ENCODE data around the gene CUBN.

CUBN gene

GRCh38 chr10:17028798-17029197, 100.8 kb downstream of the CUBN start:
- Histone ChIP-seq H3K27ac (ENCODE audit: low read depth, low read length) (peak overlapping the region; percentile 100), H3K4me3 (ENCODE audit: low read depth, low read length) (peak overlapping the region; percentile 57), H2AFZ (ENCODE audit: low read length, unreplicated experiment) (no peak overlapping the region), H3K27me3 (ENCODE audit: insufficient read depth, low read length) (no peaks in the 10 kb centered on the region), H3K36me3 (ENCODE audit: insufficient read depth, low read length) (no peaks in the 10 kb centered on the region), H3K4me1 (ENCODE audit: control insufficient read depth, insufficient read depth, low read length, unreplicated experiment) (peaks cover 55% of the 10 kb centered on the region), H3K79me2 (ENCODE audit: control insufficient read depth, insufficient read depth, low read length, unreplicated experiment) (no peaks in the 10 kb centered on the region)

- H2AFZ ChIP-seq (ENCODE audit: low read length, unreplicated experiment) = no peak overlapping the region
- no peaks in the 10 kb centered on the region for H3K36me3 ChIP-seq (ENCODE audit: insufficient read depth, low read length)
- no peak overlapping the region for H3K4me3 ChIP-seq (ENCODE audit: low read depth, low read length)
- H3K79me2 ChIP-seq (ENCODE audit: control insufficient read depth, insufficient read depth, low read length, unreplicated experiment) = no peaks in the 10 kb centered on the region
- H3K27ac ChIP-seq (ENCODE audit: low read depth, low read length) = peak overlapping the region; percentile 100
- H3K27me3 ChIP-seq (ENCODE audit: insufficient read depth, low read length) = no peaks in the 10 kb centered on the region
- peaks cover 67% of the 10 kb centered on the region for H3K4me1 ChIP-seq (ENCODE audit: control insufficient read depth, insufficient read depth, low read length, unreplicated experiment)
Observed at GRCh38 chr10:17026686-17027485, 102.7 kb downstream of the CUBN start.

- H3K4me3 ChIP-seq (ENCODE audit: low read depth, low read length) = peak overlapping the region; percentile 20
- H2AFZ ChIP-seq (ENCODE audit: low read length, unreplicated experiment) = no peak overlapping the region
- H3K27me3 ChIP-seq (ENCODE audit: insufficient read depth, low read length) = no peaks in the 10 kb centered on the region
- H3K79me2 ChIP-seq (ENCODE audit: control insufficient read depth, insufficient read depth, low read length, unreplicated experiment) = no peaks in the 10 kb centered on the region
- H3K27ac ChIP-seq (ENCODE audit: low read depth, low read length) = peak overlapping the region; percentile 100
- peaks cover 67% of the 10 kb centered on the region for H3K4me1 ChIP-seq (ENCODE audit: control insufficient read depth, insufficient read depth, low read length, unreplicated experiment)
- no peaks in the 10 kb centered on the region for H3K36me3 ChIP-seq (ENCODE audit: insufficient read depth, low read length)
Observed at GRCh38 chr10:17025444-17026295, 103.9 kb downstream of the CUBN start.

GRCh38 chr10:17024461-17024860, 105.2 kb downstream of the CUBN start:
- Histone ChIP-seq H2AFZ (ENCODE audit: low read length, unreplicated experiment) (no peak overlapping the region), H3K36me3 (ENCODE audit: insufficient read depth, low read length) (no peaks in the 10 kb centered on the region), H3K79me2 (ENCODE audit: control insufficient read depth, insufficient read depth, low read length, unreplicated experiment) (no peaks in the 10 kb centered on the region), H3K4me3 (ENCODE audit: low read depth, low read length) (no peak overlapping the region), H3K27ac (ENCODE audit: low read depth, low read length) (peak overlapping the region; percentile 100), H3K27me3 (ENCODE audit: insufficient read depth, low read length) (no peaks in the 10 kb centered on the region), H3K4me1 (ENCODE audit: control insufficient read depth, insufficient read depth, low read length, unreplicated experiment) (peaks cover 56% of the 10 kb centered on the region)

GRCh38 chr10:17023386-17024298, 106.0 kb downstream of the CUBN start:
- Histone ChIP-seq H3K27me3 (ENCODE audit: insufficient read depth, low read length) (no peaks in the 10 kb centered on the region), H3K4me1 (ENCODE audit: control insufficient read depth, insufficient read depth, low read length, unreplicated experiment) (peaks cover 48% of the 10 kb centered on the region), H3K79me2 (ENCODE audit: control insufficient read depth, insufficient read depth, low read length, unreplicated experiment) (no peaks in the 10 kb centered on the region), H3K36me3 (ENCODE audit: insufficient read depth, low read length) (no peaks in the 10 kb centered on the region), H3K4me3 (ENCODE audit: low read depth, low read length) (no peak overlapping the region), H2AFZ (ENCODE audit: low read length, unreplicated experiment) (no peak overlapping the region), H3K27ac (ENCODE audit: low read depth, low read length) (peak overlapping the region; percentile 100)

- H3K27me3 ChIP-seq (ENCODE audit: insufficient read depth, low read length) = no peaks in the 10 kb centered on the region
- H2AFZ ChIP-seq (ENCODE audit: low read length, unreplicated experiment) = no peak overlapping the region
- peak overlapping the region; percentile 100 for H3K27ac ChIP-seq (ENCODE audit: low read depth, low read length)
- H3K79me2 ChIP-seq (ENCODE audit: control insufficient read depth, insufficient read depth, low read length, unreplicated experiment) = no peaks in the 10 kb centered on the region
- no peaks in the 10 kb centered on the region for H3K36me3 ChIP-seq (ENCODE audit: insufficient read depth, low read length)
- peaks cover 47% of the 10 kb centered on the region for H3K4me1 ChIP-seq (ENCODE audit: control insufficient read depth, insufficient read depth, low read length, unreplicated experiment)
- H3K4me3 ChIP-seq (ENCODE audit: low read depth, low read length) = peak overlapping the region; percentile 24; the same call in 1 of the 2 replicates
Observed at GRCh38 chr10:17022896-17023295, 106.7 kb downstream of the CUBN start.

GRCh38 chr10:17022466-17022825, 107.2 kb downstream of the CUBN start:
- Histone ChIP-seq H3K79me2 (ENCODE audit: control insufficient read depth, insufficient read depth, low read length, unreplicated experiment) (no peaks in the 10 kb centered on the region), H3K27ac (ENCODE audit: low read depth, low read length) (peak overlapping the region; percentile 100), H2AFZ (ENCODE audit: low read length, unreplicated experiment) (no peak overlapping the region), H3K36me3 (ENCODE audit: insufficient read depth, low read length) (no peaks in the 10 kb centered on the region), H3K4me1 (ENCODE audit: control insufficient read depth, insufficient read depth, low read length, unreplicated experiment) (peaks cover 45% of the 10 kb centered on the region), H3K27me3 (ENCODE audit: insufficient read depth, low read length) (no peaks in the 10 kb centered on the region), H3K4me3 (ENCODE audit: low read depth, low read length) (peak overlapping the region; percentile 24; the same call in 1 of the 2 replicates)

GRCh38 chr10:17021656-17022465, 107.8 kb downstream of the CUBN start:
- Histone ChIP-seq H2AFZ (ENCODE audit: low read length, unreplicated experiment) (no peak overlapping the region), H3K4me1 (ENCODE audit: control insufficient read depth, insufficient read depth, low read length, unreplicated experiment) (peaks cover 39% of the 10 kb centered on the region), H3K36me3 (ENCODE audit: insufficient read depth, low read length) (no peaks in the 10 kb centered on the region), H3K27ac (ENCODE audit: low read depth, low read length) (peak overlapping the region; percentile 100), H3K79me2 (ENCODE audit: control insufficient read depth, insufficient read depth, low read length, unreplicated experiment) (no peaks in the 10 kb centered on the region), H3K4me3 (ENCODE audit: low read depth, low read length) (no peak overlapping the region), H3K27me3 (ENCODE audit: insufficient read depth, low read length) (no peaks in the 10 kb centered on the region)

GRCh38 chr10:17019696-17020095, 109.9 kb downstream of the CUBN start:
- Histone ChIP-seq H3K4me1 (ENCODE audit: control insufficient read depth, insufficient read depth, low read length, unreplicated experiment) (peaks cover 19% of the 10 kb centered on the region), H3K27me3 (ENCODE audit: insufficient read depth, low read length) (no peaks in the 10 kb centered on the region), H3K36me3 (ENCODE audit: insufficient read depth, low read length) (no peaks in the 10 kb centered on the region), H3K4me3 (ENCODE audit: low read depth, low read length) (no peak overlapping the region), H3K79me2 (ENCODE audit: control insufficient read depth, insufficient read depth, low read length, unreplicated experiment) (no peaks in the 10 kb centered on the region), H3K27ac (ENCODE audit: low read depth, low read length) (no peak overlapping the region), H2AFZ (ENCODE audit: low read length, unreplicated experiment) (no peak overlapping the region)

Measured in ACC112 (cell line).